Endothelial cell of umbilical vein (primary cell): ENCODE measurements around the gene ADTRP. TPM values are rescaled to one million over a fixed set of nuclear protein-coding genes. Genes with fewer than 3 reads are reported as not detected.

Experiments used
- BruUV-seq: library from RNA; stranded (reverse); fragments of 400-500 nt; replicated peaks from 2 replicates; lab custom pipeline; 2021; lab: Mats Ljungman, UMichigan
- CTCF ChIA-PET: fragments of 300-600, 350-600 bp; sonication (Branson Sonifier 250); formaldehyde crosslinking; loops from one replicate; lab custom pipeline; 2021; ENCODE audit warnings: antibody characterized with exemption, inconsistent platforms; lab: Charles Lee
- POLR2A ChIA-PET: fragments of 300-600, 350-600 bp; sonication (Branson Sonifier 250); formaldehyde crosslinking; loops from one replicate; lab custom pipeline; 2021; ENCODE audit warnings: antibody characterized with exemption, inconsistent platforms; lab: Charles Lee
- DNase-seq: peaks from one replicate; pipeline ENCODE4 v3.0.0-alpha.2; 2011; ENCODE audit warnings: low read depth, low spot score
- FAIRE-seq: peaks from 2 replicates; lab custom pipeline; 2011; peaks lifted over from hg19 to GRCh38; lab: Jason Lieb, UNC
- H2AFZ ChIP-seq: 2 replicates; pipeline ENCODE4 v1.6.0; 2012; ENCODE audit warnings: low read depth, low read length, control low read depth, inconsistent platforms
- H3K27ac ChIP-seq: 2 replicates; pipeline ENCODE4 v1.5.1; 2011; ENCODE audit warnings: low read depth, mild to moderate bottlenecking, control low read depth, low read length, moderate library complexity; ENCODE audit not compliant: insufficient read depth
- H3K27me3 ChIP-seq, 2 experiments: 2 replicates each; pipeline versions ENCODE4 v1.6.0 to v1.6.1; 2011; ENCODE audit warnings: low read length in 2 of 2, mixed read lengths in 1 of 2; ENCODE audit not compliant: control insufficient read depth in 2 of 2, insufficient read depth in 2 of 2
- H3K36me3 ChIP-seq, 2 experiments: 2 replicates in 1 of 2; 3 replicates in 1 of 2; pipeline ENCODE4 v1.5.1; 2011; ENCODE audit warnings: low read length in 2 of 2, mild to moderate bottlenecking in 1 of 2, moderate library complexity in 1 of 2; ENCODE audit not compliant: control insufficient read depth in 2 of 2, insufficient read depth in 2 of 2; ENCODE audit errors: extremely low read depth in 1 of 2
- H3K4me1 ChIP-seq: 3 replicates; pipeline ENCODE4 v1.5.1; 2011; ENCODE audit warnings: mild to moderate bottlenecking, low read length; ENCODE audit not compliant: control insufficient read depth, insufficient read depth; ENCODE audit errors: extremely low read depth
- H3K4me2 ChIP-seq: 2 replicates; pipeline ENCODE4 v1.6.1; 2011; ENCODE audit warnings: low read length, control low read depth, mixed read lengths; ENCODE audit not compliant: insufficient read depth
- H3K4me3 ChIP-seq, 3 experiments: fragments of 200-600 bp in 1 of 3; sonication (generic), shearing (Covaris generic) in 1 of 3; replicated peaks in 1 of 3; 2 replicates each; pipeline ENCODE4 v1.5.1; 2011 to 2016; ENCODE audit warnings: control low read depth in 3 of 3, low read length in 3 of 3, mild to moderate bottlenecking in 2 of 3, inconsistent platforms in 1 of 3, low read depth in 1 of 3, moderate library complexity in 1 of 3; ENCODE audit not compliant: insufficient read depth in 1 of 3
- H3K79me2 ChIP-seq: 2 replicates; pipeline ENCODE4 v1.6.0; 2012; ENCODE audit warnings: low read length, inconsistent platforms; ENCODE audit not compliant: control insufficient read depth, insufficient read depth
- H3K9ac ChIP-seq: replicated peaks from 2 replicates; pipeline ENCODE3; 2011; ENCODE audit warnings: low read length, control low read depth; ENCODE audit not compliant: insufficient read depth; ENCODE audit errors: extremely low read depth
- H3K9me1 ChIP-seq: replicated peaks from 3 replicates; pipeline ENCODE4 v1.6.0; 2011; ENCODE audit warnings: mild to moderate bottlenecking, low read length; ENCODE audit not compliant: control insufficient read depth, insufficient read depth; ENCODE audit errors: extremely low read depth
- H3K9me3 ChIP-seq: replicated peaks from 2 replicates; pipeline ENCODE4 v1.5.1; 2012; ENCODE audit warnings: low read length, inconsistent platforms; ENCODE audit not compliant: control insufficient read depth, insufficient read depth
- H4K20me1 ChIP-seq: replicated peaks from 2 replicates; pipeline ENCODE3; 2011; ENCODE audit warnings: mild to moderate bottlenecking, low read length; ENCODE audit not compliant: control insufficient read depth, insufficient read depth; ENCODE audit errors: extremely low read depth
- EZH2 ChIP-seq: IDR thresholded peaks from 2 replicates; pipeline ENCODE4 v1.6.1; 2012; ENCODE audit warnings: borderline replicate concordance, low read depth, mild to moderate bottlenecking, moderate library complexity, low read length, inconsistent platforms; ENCODE audit not compliant: severe bottlenecking
- FOS ChIP-seq: IDR thresholded peaks from 2 replicates; pipeline ENCODE4 v1.6.1; 2011; ENCODE audit warnings: mild to moderate bottlenecking, low read length, moderate library complexity, borderline replicate concordance; ENCODE audit not compliant: insufficient read depth
- GATA2 ChIP-seq: IDR thresholded peaks from 2 replicates; pipeline ENCODE4 v1.7.0; 2011; ENCODE audit warnings: low read depth, mild to moderate bottlenecking, moderate library complexity, mixed read lengths, low read length; ENCODE audit not compliant: insufficient read length, insufficient read depth
- JUN ChIP-seq: IDR thresholded peaks from 2 replicates; pipeline ENCODE4 v1.6.1; 2011; ENCODE audit warnings: borderline replicate concordance, low read depth; ENCODE audit not compliant: insufficient read length, insufficient read depth
- MYC ChIP-seq: IDR thresholded peaks from one replicate; pipeline ENCODE4 v1.6.1; 2011; ENCODE audit warnings: mild to moderate bottlenecking, low read depth, low read length
- POLR2A ChIP-seq: IDR thresholded peaks from 2 replicates; pipeline ENCODE4 v1.6.1; 2012; ENCODE audit warnings: low read depth, mild to moderate bottlenecking, control low read depth, low read length
- POLR2AphosphoS5 ChIP-seq: IDR thresholded peaks from 2 replicates; pipeline ENCODE4 v1.6.1; 2012; ENCODE audit warnings: low read depth, mild to moderate bottlenecking, control low read depth, low read length, moderate library complexity; ENCODE audit not compliant: insufficient read depth
- dilution Hi-C: fragments of 300-500 bp; cut with MboI; formaldehyde crosslinking; loops from one replicate; pipeline ENCODE4 v1.15.0; 2019; ENCODE audit warnings: low sequenced_read_pairs; ENCODE audit not compliant: extremely low pct_ligation_motif_present
- intact Hi-C: fragments of 100-400 bp; cut with micrococcal nuclease; formaldehyde crosslinking; loops from one replicate; pipeline ENCODE4 v1.10.0; 2022
- polyA plus RNA-seq, 4 experiments: library from polyadenylated mRNA; depleted of rRNA in 3 of 4; stranded (reverse) in 3 of 4; unstranded in 1 of 4; fragments of >200 nt; gene quantifications; 2 replicates each; pipeline versions ENCODE4 v1.2.1 to v1.2.3, GENCODE V29; 2011 to 2012; ENCODE audit warnings: missing spikeins in 1 of 4
- total RNA-seq: library from RNA; stranded (reverse); gene quantifications from 2 replicates; pipeline ENCODE4 v1.2.3, GENCODE V29; 2021
- TF ChIP-seq, protein P1 (sequence below), 2 donors: IDR thresholded peaks; 1 replicate in 1 of 2; 2 replicates in 1 of 2; pipeline ENCODE4 v1.5.1; 2011; ENCODE audit warnings: low read length in 2 of 2, mild to moderate bottlenecking in 2 of 2, moderate library complexity in 2 of 2, control low read depth in 1 of 2, inconsistent platforms in 1 of 2, low read depth in 1 of 2; ENCODE audit not compliant: insufficient read depth in 1 of 2; ENCODE audit errors: extremely low read depth in 1 of 2
- TF ChIP-seq, protein P2 (sequence below): IDR thresholded peaks from 2 replicates; pipeline ENCODE4 v1.6.1; 2011; ENCODE audit not compliant: insufficient read depth, insufficient read length

The ADTRP gene
- total and polyA plus RNA-seq, 2 donors (not counting 3 experiments of a cell fraction or from before 2014, with no cell fraction given): 3.3 to 4.4 TPM

GRCh38 chr6:11714116-11714797 lies 64.3 kb downstream of the ADTRP start:
- H3K9ac ChIP-seq: no peak overlapping the region
- no peak for TF ChIP-seq FOS
- no peak for TF ChIP-seq EZH2
- TF ChIP-seq POLR2AphosphoS5: no peak
- TF ChIP-seq, protein P1, sequence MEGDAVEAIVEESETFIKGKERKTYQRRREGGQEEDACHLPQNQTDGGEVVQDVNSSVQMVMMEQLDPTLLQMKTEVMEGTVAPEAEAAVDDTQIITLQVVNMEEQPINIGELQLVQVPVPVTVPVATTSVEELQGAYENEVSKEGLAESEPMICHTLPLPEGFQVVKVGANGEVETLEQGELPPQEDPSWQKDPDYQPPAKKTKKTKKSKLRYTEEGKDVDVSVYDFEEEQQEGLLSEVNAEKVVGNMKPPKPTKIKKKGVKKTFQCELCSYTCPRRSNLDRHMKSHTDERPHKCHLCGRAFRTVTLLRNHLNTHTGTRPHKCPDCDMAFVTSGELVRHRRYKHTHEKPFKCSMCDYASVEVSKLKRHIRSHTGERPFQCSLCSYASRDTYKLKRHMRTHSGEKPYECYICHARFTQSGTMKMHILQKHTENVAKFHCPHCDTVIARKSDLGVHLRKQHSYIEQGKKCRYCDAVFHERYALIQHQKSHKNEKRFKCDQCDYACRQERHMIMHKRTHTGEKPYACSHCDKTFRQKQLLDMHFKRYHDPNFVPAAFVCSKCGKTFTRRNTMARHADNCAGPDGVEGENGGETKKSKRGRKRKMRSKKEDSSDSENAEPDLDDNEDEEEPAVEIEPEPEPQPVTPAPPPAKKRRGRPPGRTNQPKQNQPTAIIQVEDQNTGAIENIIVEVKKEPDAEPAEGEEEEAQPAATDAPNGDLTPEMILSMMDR (IDR thresholded peaks at IDR 0.05; ENCODE audit: extremely low read depth in 1 of 2, insufficient read depth in 1 of 2, low read depth in 1 of 2, low read length in 2 of 2): no peak
- no peak for TF ChIP-seq POLR2A
- TF ChIP-seq, protein P2, sequence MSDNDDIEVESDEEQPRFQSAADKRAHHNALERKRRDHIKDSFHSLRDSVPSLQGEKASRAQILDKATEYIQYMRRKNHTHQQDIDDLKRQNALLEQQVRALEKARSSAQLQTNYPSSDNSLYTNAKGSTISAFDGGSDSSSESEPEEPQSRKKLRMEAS: no peak
- no peak for TF ChIP-seq JUN
- TF ChIP-seq GATA2: no peak
- TF ChIP-seq MYC: no peak
- H3K27me3 ChIP-seq: no peaks in the 10 kb centered on the region
- no peaks in the 10 kb centered on the region for H3K36me3 ChIP-seq
- H3K4me2 ChIP-seq: no peak overlapping the region
- intact Hi-C loops: no loop called here
- H3K9me1 ChIP-seq: no peaks in the 10 kb centered on the region
- FAIRE-seq: no peak
- ChIA-PET POLR2A (no interaction called here), CTCF (interaction anchor here (0.6 to 1.4 kb wide), 3 partner anchors 15 to 31 kb away, joined by 3 read pairs; no protein-coding TSS in a partner anchor)
- no peak for DNase-seq
- H3K27ac ChIP-seq: no peak overlapping the region
- BruUV-seq: no TSS peak
- H3K4me1 ChIP-seq: no peaks in the 10 kb centered on the region
- dilution Hi-C loops: no loop called here
- no peak overlapping the region for H3K4me3 ChIP-seq
- no peaks in the 10 kb centered on the region for H3K9me3 ChIP-seq
- H4K20me1 ChIP-seq: no peaks in the 10 kb centered on the region
- H3K79me2 ChIP-seq: no peaks in the 10 kb centered on the region
- H2AFZ ChIP-seq: no peak overlapping the region
